Measurements from ENCODE around the gene TMLHE. TPM values are rescaled to one million over a fixed set of nuclear protein-coding genes. Genes with fewer than 3 reads are reported as not detected.
"Not testable (repeated sequence)": the region's sequence is repeated elsewhere in the genome, so short reads cannot be mapped to it uniquely, and the experiment has no call there.

TMLHE gene
- total RNA-seq, 2 donors from 2014 or later: 11.7 to 16.2 TPM

GRCh38 chrX:155637714-155638113 is 25.0 kb upstream of the TMLHE start:
- TF ChIP-seq, protein P1, sequence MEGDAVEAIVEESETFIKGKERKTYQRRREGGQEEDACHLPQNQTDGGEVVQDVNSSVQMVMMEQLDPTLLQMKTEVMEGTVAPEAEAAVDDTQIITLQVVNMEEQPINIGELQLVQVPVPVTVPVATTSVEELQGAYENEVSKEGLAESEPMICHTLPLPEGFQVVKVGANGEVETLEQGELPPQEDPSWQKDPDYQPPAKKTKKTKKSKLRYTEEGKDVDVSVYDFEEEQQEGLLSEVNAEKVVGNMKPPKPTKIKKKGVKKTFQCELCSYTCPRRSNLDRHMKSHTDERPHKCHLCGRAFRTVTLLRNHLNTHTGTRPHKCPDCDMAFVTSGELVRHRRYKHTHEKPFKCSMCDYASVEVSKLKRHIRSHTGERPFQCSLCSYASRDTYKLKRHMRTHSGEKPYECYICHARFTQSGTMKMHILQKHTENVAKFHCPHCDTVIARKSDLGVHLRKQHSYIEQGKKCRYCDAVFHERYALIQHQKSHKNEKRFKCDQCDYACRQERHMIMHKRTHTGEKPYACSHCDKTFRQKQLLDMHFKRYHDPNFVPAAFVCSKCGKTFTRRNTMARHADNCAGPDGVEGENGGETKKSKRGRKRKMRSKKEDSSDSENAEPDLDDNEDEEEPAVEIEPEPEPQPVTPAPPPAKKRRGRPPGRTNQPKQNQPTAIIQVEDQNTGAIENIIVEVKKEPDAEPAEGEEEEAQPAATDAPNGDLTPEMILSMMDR (IDR thresholded peaks at IDR 0.05): no peak
- no peak for TF ChIP-seq POLR2A (IDR thresholded peaks at IDR 0.05)
- H3K4me1 ChIP-seq: no peaks in the 10 kb centered on the region
- no peak overlapping the region for H3K27ac ChIP-seq
- ATAC-seq (no peak), DNase-seq (no peak)
- intact Hi-C loops (cut with DNase I): no loop called here
- no peak overlapping the region for H3K4me3 ChIP-seq
- no peaks in the 10 kb centered on the region for H3K27me3 ChIP-seq
- no peaks in the 10 kb centered on the region for H3K9me3 ChIP-seq
- no peaks in the 10 kb centered on the region for H3K36me3 ChIP-seq (replicated peaks in 1 of 2; ENCODE audit: insufficient read depth in 1 of 2, low read depth in 2 of 2)

GRCh38 chrX:155635019-155635418 is 22.3 kb upstream of the TMLHE start:
- H3K27me3 ChIP-seq; intact Hi-C loops (cut with DNase I); H3K36me3 ChIP-seq (replicated peaks in 1 of 2; ENCODE audit: insufficient read depth in 1 of 2, low read depth in 2 of 2); H3K4me1 ChIP-seq; H3K4me3 ChIP-seq; DNase-seq; H3K27ac ChIP-seq; ATAC-seq; H3K9me3 ChIP-seq: not testable (repeated sequence)
- 83 to 100% methylated on average over 1 of the region's 1 CpG for WGBS, 2 donors

GRCh38 chrX:155632431-155633100 is 19.8 kb upstream of the TMLHE start:
- Histone ChIP-seq H3K4me3 (no peak overlapping the region), H3K36me3 (replicated peaks in 1 of 2; ENCODE audit: insufficient read depth in 1 of 2, low read depth in 2 of 2) (no peaks in the 10 kb centered on the region), H3K9me3 (no peaks in the 10 kb centered on the region), H3K4me1 (no peaks in the 10 kb centered on the region), H3K27me3 (no peaks in the 10 kb centered on the region), H3K27ac (no peak overlapping the region)
- intact Hi-C loops (cut with DNase I): no loop called here
- DNase-seq (no peak), ATAC-seq (no peak)
- WGBS, 2 donors: 80 to 83% methylated on average over 3 of the region's 3 CpGs
- TF ChIP-seq, protein P1 (IDR thresholded peaks at IDR 0.05): no peak
- no peak for TF ChIP-seq POLR2A (IDR thresholded peaks at IDR 0.05)

GRCh38 chrX:155620110-155620509 is 7.4 kb upstream of the TMLHE start:
- H3K36me3 ChIP-seq (replicated peaks in 1 of 2; ENCODE audit: insufficient read depth in 1 of 2, low read depth in 2 of 2); DNase-seq; H3K4me3 ChIP-seq; intact Hi-C loops (cut with DNase I); H3K27me3 ChIP-seq; H3K9me3 ChIP-seq; ATAC-seq; H3K27ac ChIP-seq; H3K4me1 ChIP-seq: not testable (repeated sequence)

DNA sequence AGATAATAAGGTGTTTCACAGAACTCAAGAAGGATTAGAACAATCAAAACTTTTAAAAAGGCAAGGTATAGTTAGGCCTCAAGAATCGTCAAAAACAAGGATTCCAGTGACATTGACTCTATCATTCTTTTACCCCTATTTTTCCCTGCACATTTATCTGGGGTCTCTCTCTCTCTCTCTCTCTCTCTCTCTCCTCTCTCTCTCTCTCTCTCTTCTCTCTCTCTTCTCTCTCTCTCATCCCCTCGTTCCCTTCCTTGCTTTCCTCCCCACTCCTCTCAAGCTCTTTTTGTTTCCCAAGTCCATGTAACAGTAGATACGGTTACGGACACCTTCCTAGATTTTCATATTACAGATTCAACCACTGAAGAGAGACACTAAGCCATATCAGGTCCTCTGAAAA is 3.2 kb upstream of the TMLHE start:
- 82 to 83% methylated on average over 4 of the region's 4 CpGs for WGBS, 2 donors
- intact Hi-C loops (cut with DNase I): no loop called here

GRCh38 chrX:155613927-155614559 is 1.3 kb upstream of the TMLHE start:
- H3K4me3 ChIP-seq: no peak overlapping the region
- DNase-seq: no peak
- TF ChIP-seq POLR2A (IDR thresholded peaks at IDR 0.05): no peak
- TF ChIP-seq, protein P1 (IDR thresholded peaks at IDR 0.05): no peak
- no peak for ATAC-seq
- H3K36me3 ChIP-seq (replicated peaks in 1 of 2; ENCODE audit: insufficient read depth in 1 of 2, low read depth in 2 of 2): no peaks in the 10 kb centered on the region
- H3K9me3 ChIP-seq: no peaks in the 10 kb centered on the region
- H3K27me3 ChIP-seq: no peaks in the 10 kb centered on the region
- H3K27ac ChIP-seq: no peak overlapping the region
- peaks cover 6% of the 10 kb centered on the region for H3K4me1 ChIP-seq
- intact Hi-C loops (cut with DNase I): no loop called here

More for the DNA sequence above, 3.2 kb upstream of the TMLHE start:
- Histone ChIP-seq H3K36me3 (replicated peaks in 1 of 2; ENCODE audit: insufficient read depth in 1 of 2, low read depth in 2 of 2) (no peaks in the 10 kb centered on the region), H3K27ac (no peak overlapping the region), H3K9me3 (no peaks in the 10 kb centered on the region), H3K27me3 (no peaks in the 10 kb centered on the region), H3K4me1 (peaks cover 5% of the 10 kb centered on the region), H3K4me3 (no peak overlapping the region)
- DNase-seq (no peak), ATAC-seq (no peak)
- no peak for TF ChIP-seq POLR2A (IDR thresholded peaks at IDR 0.05)
